OCI-LY1 (cell line): ENCODE measurements around the gene VPS36.

Experiments used
- H2AFZ ChIP-seq: fragments of 200-600 bp; sonication (generic), shearing (Covaris generic); 2 replicates; pipeline ENCODE4 v1.6.0; 2014; ENCODE audit warnings: antibody characterized with exemption, mild to moderate bottlenecking, low read length
- H3F3A ChIP-seq: fragments of 200-600 bp; sonication (generic), shearing (Covaris generic); 2 replicates; pipeline ENCODE4 v1.6.0; 2014; ENCODE audit warnings: mild to moderate bottlenecking, antibody characterized with exemption, low read length, moderate library complexity; ENCODE audit not compliant: insufficient read depth
- H3K27ac ChIP-seq: fragments of 200-600 bp; sonication (generic); 2 replicates; pipeline ENCODE4 v1.5.1; 2014; ENCODE audit warnings: low read length, mixed run types, mild to moderate bottlenecking, low read depth; ENCODE audit not compliant: poor library complexity, severe bottlenecking
- H3K27me3 ChIP-seq: fragments of 200-600 bp; sonication (generic); 2 replicates; pipeline ENCODE4 v1.6.0; 2014; ENCODE audit warnings: antibody characterized with exemption, mild to moderate bottlenecking, low read length, moderate library complexity; ENCODE audit not compliant: insufficient read depth
- H3K36me3 ChIP-seq: fragments of 200-600 bp; sonication (generic); 2 replicates; pipeline ENCODE4 v1.6.1; 2014; ENCODE audit warnings: mild to moderate bottlenecking, antibody characterized with exemption, low read length, moderate library complexity, mixed read lengths; ENCODE audit not compliant: insufficient read depth
- H3K4me1 ChIP-seq: fragments of 200-600 bp; sonication (generic); 2 replicates; pipeline ENCODE4 v1.5.1; 2014; ENCODE audit warnings: mild to moderate bottlenecking, low read length, moderate library complexity; ENCODE audit not compliant: insufficient read depth, severe bottlenecking
- H3K4me2 ChIP-seq: fragments of 200-600 bp; sonication (generic), shearing (Covaris generic); 2 replicates; pipeline ENCODE4 v1.6.1; 2014; ENCODE audit warnings: low read length
- H3K4me3 ChIP-seq: fragments of 200-600 bp; sonication (generic); 2 replicates; pipeline ENCODE4 v1.5.1; 2014; ENCODE audit warnings: low read length, low read depth, mild to moderate bottlenecking, mixed read lengths; ENCODE audit not compliant: poor library complexity, severe bottlenecking
- H3K79me2 ChIP-seq: fragments of 200-600 bp; shearing (Covaris generic); 2 replicates; pipeline ENCODE4 v1.6.1; 2016; ENCODE audit warnings: mixed run types, low read length, mixed read lengths; ENCODE audit not compliant: insufficient read depth
- H3K9ac ChIP-seq: fragments of 200-600 bp; sonication (generic), shearing (Covaris generic); 2 replicates; pipeline ENCODE4 v1.6.1; 2014; ENCODE audit warnings: mild to moderate bottlenecking, low read length, mixed read lengths
- H3K9me2 ChIP-seq: fragments of 200-600 bp; sonication (generic), shearing (Covaris generic); 2 replicates; pipeline ENCODE4 v1.6.1; 2014; ENCODE audit warnings: low read depth, mild to moderate bottlenecking, low read length, mixed read lengths
- H3K9me3 ChIP-seq: fragments of 200-600 bp; shearing (Covaris generic); 2 replicates; pipeline ENCODE4 v1.6.1; 2014; ENCODE audit warnings: low read length, mixed read lengths
- H4K20me1 ChIP-seq: fragments of 200-600 bp; sonication (generic), shearing (Covaris generic); 2 replicates; pipeline ENCODE4 v1.6.0; 2016; ENCODE audit warnings: mild to moderate bottlenecking, low read length; ENCODE audit not compliant: insufficient read depth
- EZH2 ChIP-seq: fragments of 200-600 bp; sonication (generic), shearing (Covaris generic); IDR thresholded peaks from 2 replicates; pipeline ENCODE4 v1.8.0; 2017; ENCODE audit warnings: borderline replicate concordance, mixed run types, mild to moderate bottlenecking, antibody characterized with exemption, low read length, moderate library complexity, mixed read lengths
- TF ChIP-seq, protein P1 (sequence below): fragments of 200-600 bp; sonication (generic), shearing (Covaris generic); IDR thresholded peaks from 2 replicates; pipeline ENCODE4 v1.5.1; 2017; ENCODE audit warnings: mild to moderate bottlenecking, antibody characterized with exemption, low read length, moderate library complexity, mixed read lengths

VPS36 gene

DNA sequence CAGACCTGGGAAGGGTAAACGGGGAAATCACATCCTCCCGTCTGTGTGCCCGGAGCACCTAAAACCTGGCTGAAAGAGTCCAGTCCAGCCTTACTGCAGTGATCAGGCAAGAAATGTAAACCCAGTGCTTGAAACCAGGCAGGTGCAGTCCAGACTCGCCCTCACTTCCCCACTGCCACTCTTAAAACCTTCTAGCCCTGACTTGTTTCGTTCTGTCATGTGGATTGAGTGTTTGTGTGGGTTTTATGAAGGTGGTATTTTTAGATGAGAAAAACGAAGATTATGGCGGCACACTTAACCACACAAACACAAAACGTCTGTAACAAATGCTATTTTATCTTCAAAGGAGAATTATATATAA, 4.0 kb upstream of the VPS36 start:
- H3K27me3 ChIP-seq, result no peaks in the 10 kb centered on the region
- TF ChIP-seq, protein P1, sequence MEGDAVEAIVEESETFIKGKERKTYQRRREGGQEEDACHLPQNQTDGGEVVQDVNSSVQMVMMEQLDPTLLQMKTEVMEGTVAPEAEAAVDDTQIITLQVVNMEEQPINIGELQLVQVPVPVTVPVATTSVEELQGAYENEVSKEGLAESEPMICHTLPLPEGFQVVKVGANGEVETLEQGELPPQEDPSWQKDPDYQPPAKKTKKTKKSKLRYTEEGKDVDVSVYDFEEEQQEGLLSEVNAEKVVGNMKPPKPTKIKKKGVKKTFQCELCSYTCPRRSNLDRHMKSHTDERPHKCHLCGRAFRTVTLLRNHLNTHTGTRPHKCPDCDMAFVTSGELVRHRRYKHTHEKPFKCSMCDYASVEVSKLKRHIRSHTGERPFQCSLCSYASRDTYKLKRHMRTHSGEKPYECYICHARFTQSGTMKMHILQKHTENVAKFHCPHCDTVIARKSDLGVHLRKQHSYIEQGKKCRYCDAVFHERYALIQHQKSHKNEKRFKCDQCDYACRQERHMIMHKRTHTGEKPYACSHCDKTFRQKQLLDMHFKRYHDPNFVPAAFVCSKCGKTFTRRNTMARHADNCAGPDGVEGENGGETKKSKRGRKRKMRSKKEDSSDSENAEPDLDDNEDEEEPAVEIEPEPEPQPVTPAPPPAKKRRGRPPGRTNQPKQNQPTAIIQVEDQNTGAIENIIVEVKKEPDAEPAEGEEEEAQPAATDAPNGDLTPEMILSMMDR, result no peak
- TF ChIP-seq EZH2, result no peak
- peak overlapping the region; percentile 79 for H3K4me3 ChIP-seq
- H4K20me1 ChIP-seq, result no peaks in the 10 kb centered on the region
- peaks cover 29% of the 10 kb centered on the region for H3K36me3 ChIP-seq
- peaks cover 24% of the 10 kb centered on the region for H3K79me2 ChIP-seq
- H3K9me3 ChIP-seq, result no peaks in the 10 kb centered on the region
- H2AFZ ChIP-seq, result no peak overlapping the region; the same call in 1 of the 2 replicates
- H3K9ac ChIP-seq, result peak overlapping the region; percentile 86
- H3K4me1 ChIP-seq, result peaks cover 56% of the 10 kb centered on the region
- H3K9me2 ChIP-seq, result no peaks in the 10 kb centered on the region
- H3F3A ChIP-seq, result no peaks in the 10 kb centered on the region; the same call in 1 of the 2 replicates
- H3K4me2 ChIP-seq, result peak overlapping the region; percentile 82
- H3K27ac ChIP-seq, result peak overlapping the region; percentile 94

DNA sequence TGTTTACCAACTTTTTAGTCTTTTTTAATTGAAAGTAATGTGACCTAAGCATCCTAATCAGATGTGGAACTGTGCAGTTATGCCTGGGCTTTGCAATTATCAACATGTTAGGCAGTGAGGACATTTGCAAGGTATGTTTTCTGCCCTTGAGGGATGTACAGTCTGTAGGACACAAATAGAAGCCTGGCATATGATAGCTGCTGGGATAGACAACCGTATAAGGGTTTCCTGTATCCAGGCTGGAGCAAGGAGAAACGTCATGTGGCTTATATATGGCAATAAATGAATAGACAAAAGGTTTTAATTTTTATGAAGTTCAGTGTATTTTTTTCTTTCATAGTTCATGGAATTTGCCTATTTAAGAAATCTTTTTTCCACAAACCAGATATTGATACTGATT, 2.0 kb upstream of the VPS36 start:
- no peak overlapping the region for H2AFZ ChIP-seq
- no peaks in the 10 kb centered on the region for H4K20me1 ChIP-seq
- TF ChIP-seq EZH2, result no peak
- TF ChIP-seq, protein P1, result no peak
- H3K79me2 ChIP-seq, result peaks cover 22% of the 10 kb centered on the region
- no peak overlapping the region for H3K9ac ChIP-seq
- H3K9me3 ChIP-seq, result no peaks in the 10 kb centered on the region
- no peak overlapping the region for H3K4me2 ChIP-seq
- H3K36me3 ChIP-seq, result peaks cover 15% of the 10 kb centered on the region
- H3K27ac ChIP-seq, result no peak overlapping the region
- no peaks in the 10 kb centered on the region for H3K27me3 ChIP-seq
- no peak overlapping the region for H3K4me3 ChIP-seq
- H3K4me1 ChIP-seq, result peaks cover 63% of the 10 kb centered on the region
- no peaks in the 10 kb centered on the region for H3K9me2 ChIP-seq
- H3F3A ChIP-seq, result no peaks in the 10 kb centered on the region; the same call in 1 of the 2 replicates

DNA sequence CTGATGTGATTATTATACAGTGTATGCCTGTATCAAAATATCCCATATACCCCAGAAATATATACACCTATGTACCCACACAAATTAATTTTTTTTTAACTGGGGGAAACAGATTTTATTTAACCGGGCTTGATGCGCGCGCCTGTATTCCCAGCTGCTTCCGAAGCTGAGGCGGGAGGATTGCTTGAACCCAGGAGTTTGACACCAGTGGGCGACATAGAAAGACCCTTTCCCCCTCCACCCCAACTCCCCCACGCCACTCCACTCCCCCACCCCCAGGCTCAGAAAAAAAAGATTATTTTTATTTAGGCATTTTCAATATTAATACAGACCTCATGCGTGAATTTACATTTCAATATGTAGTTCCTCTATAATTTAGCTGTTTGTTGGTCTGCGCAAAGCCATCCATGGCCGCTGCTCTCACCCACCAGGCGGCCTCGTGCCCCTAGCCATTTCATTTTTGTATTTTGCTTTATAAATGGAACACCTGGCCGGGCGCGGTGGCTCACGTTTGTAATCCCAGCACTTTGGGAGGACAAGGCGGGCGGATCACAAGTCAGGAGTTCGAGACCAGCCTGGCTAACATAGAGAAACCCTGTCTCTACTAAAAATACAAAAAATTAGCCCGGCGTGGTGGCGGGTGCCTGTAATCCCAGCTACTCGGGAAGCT, 836 bp upstream of the VPS36 start:
- no peak overlapping the region for H3K4me3 ChIP-seq
- no peaks in the 10 kb centered on the region for H3K27me3 ChIP-seq
- no peaks in the 10 kb centered on the region; the same call in 1 of the 2 replicates for H3F3A ChIP-seq
- H3K9ac ChIP-seq, result peak overlapping the region; percentile 38; the same call in 1 of the 2 replicates
- H4K20me1 ChIP-seq, result no peaks in the 10 kb centered on the region
- peaks cover 14% of the 10 kb centered on the region for H3K79me2 ChIP-seq
- TF ChIP-seq, protein P1, result no peak
- TF ChIP-seq EZH2, result no peak
- no peaks in the 10 kb centered on the region for H3K9me2 ChIP-seq
- H3K9me3 ChIP-seq, result no peaks in the 10 kb centered on the region
- peaks cover 3% of the 10 kb centered on the region; the same call in 1 of the 2 replicates for H3K36me3 ChIP-seq
- peak overlapping the region; percentile 70 for H3K4me2 ChIP-seq
- no peak overlapping the region for H2AFZ ChIP-seq
- no peak overlapping the region for H3K27ac ChIP-seq
- H3K4me1 ChIP-seq, result peaks cover 51% of the 10 kb centered on the region
